ENCODE measurements around the gene PPM1H. TPM values are rescaled to one million over a fixed set of nuclear protein-coding genes. Genes with fewer than 3 reads are reported as not detected.

The PPM1H gene
- total RNA-seq, 4 donors from 2014 or later: 0.09 to 7.6 (median 0.76) TPM; not detected in 1

GRCh38 chr12:62621101-62621638 lies 313.8 kb downstream of the PPM1H start:
- no peaks in the 10 kb centered on the region for H3K9me3 ChIP-seq
- H3K4me3 ChIP-seq: no peak overlapping the region
- H3K27ac ChIP-seq: no peak overlapping the region
- TF ChIP-seq POLR2A (IDR thresholded peaks at IDR 0.05): no peak
- TF ChIP-seq CTCF (IDR thresholded peaks at IDR 0.05): no peak
- intact Hi-C loops (cut with DNase I): no loop called here
- WGBS, 2 donors: 57 to 72% methylated on average over 8 of the region's 8 CpGs
- H3K36me3 ChIP-seq: no peaks in the 10 kb centered on the region
- H3K4me1 ChIP-seq: no peaks in the 10 kb centered on the region
- no peaks in the 10 kb centered on the region for H3K27me3 ChIP-seq
- no peak for DNase-seq

DNA sequence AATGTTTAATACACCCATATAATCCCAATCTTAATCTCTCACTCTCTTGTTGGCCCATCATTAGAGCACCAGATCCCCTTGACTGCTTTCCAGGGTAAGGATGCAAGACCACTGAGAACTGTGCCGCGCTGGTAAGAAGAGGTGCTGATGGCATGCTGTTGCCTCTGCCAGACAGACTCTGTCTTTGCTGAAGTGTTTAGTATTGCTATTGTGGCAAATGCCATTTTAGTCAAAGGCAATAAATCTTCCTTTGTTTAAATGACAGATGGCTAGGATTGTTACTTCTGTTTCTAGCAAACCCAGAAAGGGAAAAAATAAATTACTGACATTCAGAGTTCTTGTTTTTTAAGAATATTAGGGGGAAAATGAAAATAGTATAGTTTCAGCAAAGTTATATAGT lies 316.0 kb downstream of the PPM1H start:
- Histone ChIP-seq H3K4me1 (no peaks in the 10 kb centered on the region), H3K27ac (no peak overlapping the region), H3K27me3 (no peaks in the 10 kb centered on the region), H3K9me3 (no peaks in the 10 kb centered on the region), H3K36me3 (no peaks in the 10 kb centered on the region), H3K4me3 (no peak overlapping the region)
- 56 to 67% methylated on average over 2 of the region's 2 CpGs for WGBS, 2 donors
- TF ChIP-seq CTCF (IDR thresholded peaks at IDR 0.05): no peak
- TF ChIP-seq POLR2A (IDR thresholded peaks at IDR 0.05): no peak
- intact Hi-C loops (cut with DNase I): no loop called here
- DNase-seq: no peak

- Histone ChIP-seq H3K4me1 (no peaks in the 10 kb centered on the region), H3K9me3 (no peaks in the 10 kb centered on the region), H3K36me3 (no peaks in the 10 kb centered on the region), H3K27ac (no peak overlapping the region), H3K4me3 (no peak overlapping the region), H3K27me3 (no peaks in the 10 kb centered on the region)
- DNase-seq: no peak
- intact Hi-C loops (cut with DNase I): no loop called here
- TF ChIP-seq POLR2A (IDR thresholded peaks at IDR 0.05) (no peak), CTCF (IDR thresholded peaks at IDR 0.05) (no peak)
Measured at GRCh38 chr12:62618319-62618718, 316.6 kb downstream of the PPM1H start.

DNA sequence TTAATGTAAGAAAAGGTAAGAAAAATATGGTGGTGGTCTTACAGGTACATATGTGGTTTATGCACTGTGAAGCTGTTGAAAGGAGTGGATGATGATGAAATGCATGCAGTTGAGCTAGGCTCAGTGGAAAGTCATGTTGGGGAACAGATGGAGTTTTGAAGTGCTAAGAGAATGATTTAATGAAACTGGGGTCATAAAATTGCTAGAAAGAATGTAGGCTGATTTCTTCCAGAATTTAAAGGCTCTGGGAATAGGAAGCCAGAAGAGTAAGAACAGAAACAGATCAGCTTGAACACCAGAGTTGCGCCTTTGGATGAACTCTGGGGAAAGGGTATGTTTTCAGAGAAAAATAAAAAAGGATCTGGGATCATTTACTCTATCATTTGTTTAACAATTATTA lies 321.9 kb downstream of the PPM1H start:
- no peaks in the 10 kb centered on the region for H3K9me3 ChIP-seq
- H3K27me3 ChIP-seq: no peaks in the 10 kb centered on the region
- no peak overlapping the region for H3K27ac ChIP-seq
- WGBS, 2 donors: 93 to 100% methylated on average over 1 of the region's 1 CpG
- H3K4me3 ChIP-seq: no peak overlapping the region
- peaks cover 0 to 5% (median 0%) of the 10 kb centered on the region in 3 donors for H3K36me3 ChIP-seq
- TF ChIP-seq POLR2A (IDR thresholded peaks at IDR 0.05): no peak
- TF ChIP-seq CTCF (IDR thresholded peaks at IDR 0.05): no peak
- peaks cover 0 to 7% (median 0%) of the 10 kb centered on the region in 3 donors for H3K4me1 ChIP-seq
- intact Hi-C loops (cut with DNase I): no loop called here
- no peak for DNase-seq

GRCh38 chr12:62606654-62607053 lies 328.3 kb downstream of the PPM1H start:
- no peaks in the 10 kb centered on the region for H3K36me3 ChIP-seq
- 81 to 86% methylated on average over 1 of the region's 1 CpG for WGBS, 2 donors
- TF ChIP-seq CTCF (IDR thresholded peaks at IDR 0.05) (no peak), POLR2A (IDR thresholded peaks at IDR 0.05) (no peak)
- no peaks in the 10 kb centered on the region for H3K27me3 ChIP-seq
- no peaks in the 10 kb centered on the region for H3K9me3 ChIP-seq
- peaks cover 0 to 38% (median 10%) of the 10 kb centered on the region in 3 donors for H3K4me1 ChIP-seq
- intact Hi-C loops (cut with DNase I): loop anchor here (5.0 kb wide), 1 partner anchor 186 kb away; no protein-coding TSS in a partner anchor
- DNase-seq: no peak
- no peak overlapping the region for H3K4me3 ChIP-seq
- H3K27ac ChIP-seq: no peak overlapping the region
